ENCODE results near the gene CADPS. TPM values are rescaled to one million over a fixed set of nuclear protein-coding genes. Genes with fewer than 3 reads are reported as not detected.

The CADPS gene
- total and polyA plus RNA-seq, 8 donors = 0.50 to 2.9 (median 2.2) TPM

GRCh38 chr3:62761311-62761710 is 113.9 kb downstream of the CADPS start:
- intact Hi-C loops (cut with DNase I) = no loop called here
- no peaks in the 10 kb centered on the region for H3K4me1 ChIP-seq
- no peak overlapping the region for H3K27ac ChIP-seq
- ATAC-seq (no peak), DNase-seq (no peak)
- no peak overlapping the region for H3K4me3 ChIP-seq
- H3K27me3 ChIP-seq = no peaks in the 10 kb centered on the region
- no peaks in the 10 kb centered on the region for H3K9me3 ChIP-seq
- H3K36me3 ChIP-seq = no peaks in the 10 kb centered on the region
- TF ChIP-seq, protein P1, sequence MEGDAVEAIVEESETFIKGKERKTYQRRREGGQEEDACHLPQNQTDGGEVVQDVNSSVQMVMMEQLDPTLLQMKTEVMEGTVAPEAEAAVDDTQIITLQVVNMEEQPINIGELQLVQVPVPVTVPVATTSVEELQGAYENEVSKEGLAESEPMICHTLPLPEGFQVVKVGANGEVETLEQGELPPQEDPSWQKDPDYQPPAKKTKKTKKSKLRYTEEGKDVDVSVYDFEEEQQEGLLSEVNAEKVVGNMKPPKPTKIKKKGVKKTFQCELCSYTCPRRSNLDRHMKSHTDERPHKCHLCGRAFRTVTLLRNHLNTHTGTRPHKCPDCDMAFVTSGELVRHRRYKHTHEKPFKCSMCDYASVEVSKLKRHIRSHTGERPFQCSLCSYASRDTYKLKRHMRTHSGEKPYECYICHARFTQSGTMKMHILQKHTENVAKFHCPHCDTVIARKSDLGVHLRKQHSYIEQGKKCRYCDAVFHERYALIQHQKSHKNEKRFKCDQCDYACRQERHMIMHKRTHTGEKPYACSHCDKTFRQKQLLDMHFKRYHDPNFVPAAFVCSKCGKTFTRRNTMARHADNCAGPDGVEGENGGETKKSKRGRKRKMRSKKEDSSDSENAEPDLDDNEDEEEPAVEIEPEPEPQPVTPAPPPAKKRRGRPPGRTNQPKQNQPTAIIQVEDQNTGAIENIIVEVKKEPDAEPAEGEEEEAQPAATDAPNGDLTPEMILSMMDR (IDR thresholded peaks at IDR 0.05) = no peak

DNA sequence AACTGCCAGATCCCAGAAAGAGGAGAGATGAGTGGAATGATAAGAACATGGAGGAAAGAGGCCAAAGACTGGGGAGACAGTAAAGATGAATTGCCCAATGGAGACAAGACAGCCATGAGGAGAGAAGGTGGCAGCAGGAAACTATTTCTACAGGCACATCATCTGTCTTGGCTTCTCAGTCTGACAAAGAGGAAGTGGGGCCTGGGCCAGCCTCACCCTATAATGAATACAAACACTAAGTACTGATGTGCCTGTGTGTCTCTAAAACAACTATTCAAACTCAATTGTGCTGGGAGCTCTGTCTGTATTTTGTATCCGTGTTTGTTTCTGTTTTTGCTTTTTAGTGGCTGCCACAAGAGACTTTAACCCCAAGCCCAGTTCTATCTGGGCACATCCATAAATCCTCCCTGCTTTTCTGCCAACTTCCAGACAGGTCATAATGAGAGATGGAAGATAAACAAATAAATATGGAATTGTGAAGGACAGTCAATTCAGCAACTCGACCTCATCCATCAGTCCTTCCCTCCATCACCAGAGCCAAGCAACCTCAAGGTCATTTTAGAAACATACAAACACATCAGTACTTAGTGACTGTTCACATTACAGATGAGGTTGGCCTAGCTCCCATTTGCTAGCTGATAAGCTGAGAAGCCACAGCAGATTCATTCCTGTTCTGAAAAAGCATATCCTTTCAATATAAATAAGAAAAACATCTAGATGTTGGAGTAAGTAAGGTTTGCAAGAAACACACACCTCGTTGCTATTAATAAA is 116.7 kb downstream of the CADPS start:
- Histone ChIP-seq H3K9me3 (no peaks in the 10 kb centered on the region), H3K27me3 (no peaks in the 10 kb centered on the region), H3K4me3 (no peak overlapping the region), H3K27ac (no peak overlapping the region), H3K36me3 (no peaks in the 10 kb centered on the region), H3K4me1 (no peaks in the 10 kb centered on the region)
- intact Hi-C loops (cut with DNase I) = no loop called here
- TF ChIP-seq, protein P1 (IDR thresholded peaks at IDR 0.05) = no peak
- DNase-seq (no peak), ATAC-seq (no peak)

DNA sequence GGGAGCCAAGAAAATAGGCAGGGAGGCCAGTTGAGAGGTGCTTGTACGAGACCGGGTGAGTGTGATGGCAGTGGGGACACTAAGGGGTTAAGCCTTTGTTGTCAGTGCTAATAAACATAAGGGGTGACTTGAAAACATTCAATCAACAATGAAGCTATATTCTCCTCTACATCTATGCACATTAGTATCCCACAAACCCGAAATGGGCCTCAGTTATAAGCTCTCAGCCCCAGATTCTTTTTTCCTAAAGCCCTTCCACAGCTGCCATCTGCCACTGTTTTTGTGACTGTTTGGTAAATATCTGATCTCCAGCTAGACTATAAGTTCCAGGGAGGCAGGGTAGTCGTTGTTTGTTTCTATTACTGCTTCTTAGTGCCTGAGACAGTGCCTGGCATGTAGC is 118.2 kb downstream of the CADPS start:
- Histone ChIP-seq H3K4me3 (no peak overlapping the region), H3K36me3 (no peaks in the 10 kb centered on the region), H3K9me3 (no peaks in the 10 kb centered on the region), H3K27ac (no peak overlapping the region), H3K4me1 (no peaks in the 10 kb centered on the region), H3K27me3 (no peaks in the 10 kb centered on the region)
- ATAC-seq = no peak
- TF ChIP-seq, protein P1 (IDR thresholded peaks at IDR 0.05) = no peak
- intact Hi-C loops (cut with DNase I) = no loop called here
- DNase-seq = no peak

- H3K27me3 ChIP-seq = no peaks in the 10 kb centered on the region
- no peaks in the 10 kb centered on the region for H3K4me1 ChIP-seq
- no peaks in the 10 kb centered on the region for H3K9me3 ChIP-seq
- TF ChIP-seq, protein P1 (IDR thresholded peaks at IDR 0.05) = no peak
- DNase-seq (no peak), ATAC-seq (no peak)
- intact Hi-C loops (cut with DNase I) = no loop called here
- H3K4me3 ChIP-seq = no peak overlapping the region
- H3K27ac ChIP-seq = no peak overlapping the region
- H3K36me3 ChIP-seq = no peaks in the 10 kb centered on the region
These were observed 119.9 kb downstream of the CADPS start for GRCh38 chr3:62755285-62755684.

DNA sequence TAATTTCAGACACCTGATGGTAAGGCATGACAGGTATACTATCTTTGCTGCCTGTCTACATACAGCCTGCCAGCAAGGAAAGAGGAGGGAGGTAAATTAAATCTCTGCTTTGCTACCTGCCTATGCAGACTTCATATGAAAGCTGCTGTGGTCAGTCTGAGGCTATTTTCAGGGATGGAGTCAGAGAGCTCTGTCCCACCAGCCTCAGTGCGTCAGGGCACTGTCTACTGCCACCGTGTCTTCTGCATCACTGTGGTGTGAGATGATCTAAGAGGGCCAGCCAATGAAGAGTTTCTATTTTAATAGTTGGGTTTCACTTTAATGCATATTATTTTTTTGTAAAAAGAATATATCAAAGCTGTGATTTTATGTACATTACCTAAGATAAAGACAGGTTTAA is 125.6 kb downstream of the CADPS start:
- intact Hi-C loops (cut with DNase I) = no loop called here
- H3K27me3 ChIP-seq = no peaks in the 10 kb centered on the region

More for the DNA sequence above, 125.6 kb downstream of the CADPS start:
- Histone ChIP-seq H3K27ac (no peak overlapping the region), H3K9me3 (no peaks in the 10 kb centered on the region), H3K4me3 (no peak overlapping the region), H3K4me1 (no peaks in the 10 kb centered on the region), H3K36me3 (no peaks in the 10 kb centered on the region)
- TF ChIP-seq, protein P1 (IDR thresholded peaks at IDR 0.05) = no peak
- no peak for ATAC-seq
- DNase-seq = no peak

Measured in left lung (tissue), 10 donors.